ENCODE measurements around the gene SGTA.

Gene SGTA

GRCh38 chr19:2719232-2719735 lies 63.8 kb downstream of the SGTA start:
- ChIA-PET CTCF (no interaction called here), POLR2A (no interaction called here)
- no peak for TF ChIP-seq CTCF (IDR thresholded peaks at IDR 0.05; ENCODE audit: insufficient read depth, low read length, missing control alignments)
- DNase-seq (ENCODE audit: low read depth, low spot score): no peak
- H3K4me3 ChIP-seq (ENCODE audit: low read depth, low read length): no peak overlapping the region

GRCh38 chr19:2717638-2718541 lies 65.2 kb downstream of the SGTA start:
- ChIA-PET CTCF (no interaction called here), POLR2A (interaction anchor here (0.8 kb wide), 1 partner anchor 11 kb away, joined by 3 read pairs; no protein-coding TSS in a partner anchor)
- TF ChIP-seq CTCF (IDR thresholded peaks at IDR 0.05; ENCODE audit: insufficient read depth, low read length, missing control alignments): no peak
- no peak for DNase-seq (ENCODE audit: low read depth, low spot score)
- H3K4me3 ChIP-seq (ENCODE audit: low read depth, low read length): no peak overlapping the region

- POLR2A ChIA-PET: interaction anchor here (0.6 to 0.8 kb wide), 2 partner anchors 10 to 22 kb away, joined by 3 read pairs; no protein-coding TSS in a partner anchor
- H3K4me3 ChIP-seq (ENCODE audit: low read depth, low read length): no peak overlapping the region
- CTCF ChIA-PET: no interaction called here
- no peak for DNase-seq (ENCODE audit: low read depth, low spot score)
- TF ChIP-seq CTCF (IDR thresholded peaks at IDR 0.05; ENCODE audit: insufficient read depth, low read length, missing control alignments): no peak
Observed at GRCh38 chr19:2716722-2717637, 66.1 kb downstream of the SGTA start.

- no peak overlapping the region for H3K4me3 ChIP-seq (ENCODE audit: low read depth, low read length)
- CTCF ChIA-PET: no interaction called here
- POLR2A ChIA-PET: no interaction called here
- no peak for TF ChIP-seq CTCF (IDR thresholded peaks at IDR 0.05; ENCODE audit: insufficient read depth, low read length, missing control alignments)
- no peak for DNase-seq (ENCODE audit: low read depth, low spot score)
Observed at GRCh38 chr19:2716275-2716650, 66.8 kb downstream of the SGTA start.

GRCh38 chr19:2715470-2716274 lies 67.4 kb downstream of the SGTA start:
- CTCF ChIA-PET: interaction anchor here (1.1 kb wide), 1 partner anchor 33 kb away, joined by 3 read pairs; no protein-coding TSS in a partner anchor
- DNase-seq (ENCODE audit: low read depth, low spot score): no peak
- no peak for TF ChIP-seq CTCF (IDR thresholded peaks at IDR 0.05; ENCODE audit: insufficient read depth, low read length, missing control alignments)
- POLR2A ChIA-PET: no interaction called here
- no peak overlapping the region for H3K4me3 ChIP-seq (ENCODE audit: low read depth, low read length)
